Fibroblast of lung (primary cell): Measurements from ENCODE around the gene GABBR2. TPM values are rescaled to one million over a fixed set of nuclear protein-coding genes. Genes with fewer than 3 reads are reported as not detected.

Source experiments
- DNase-seq, 2 donors: peaks; one replicate each; pipeline versions ENCODE4 v3.0.0 to v3.0.0-alpha.2; 2010; ENCODE audit warnings: low read depth in 2 of 2
- H2AFZ ChIP-seq: 2 replicates; pipeline ENCODE4 v1.5.1; 2012; ENCODE audit warnings: low read length, control low read depth, inconsistent platforms
- H3K27ac ChIP-seq: 2 replicates; pipeline ENCODE4 v1.5.1; 2011; ENCODE audit warnings: low read length, control low read depth; ENCODE audit not compliant: insufficient read depth
- H3K27me3 ChIP-seq: 2 replicates; pipeline ENCODE4 v1.5.1; 2011; ENCODE audit warnings: mild to moderate bottlenecking, low read length; ENCODE audit not compliant: control insufficient read depth, insufficient read depth
- H3K36me3 ChIP-seq: 2 replicates; pipeline ENCODE4 v1.5.1; 2011; ENCODE audit warnings: low read length; ENCODE audit not compliant: control insufficient read depth, insufficient read depth
- H3K4me1 ChIP-seq: 2 replicates; pipeline ENCODE4 v1.5.1; 2011; ENCODE audit warnings: low read length; ENCODE audit not compliant: control insufficient read depth, insufficient read depth; ENCODE audit errors: extremely low read depth
- H3K4me2 ChIP-seq: 2 replicates; pipeline ENCODE4 v1.5.1; 2011; ENCODE audit warnings: low read length, control low read depth; ENCODE audit not compliant: insufficient read depth; ENCODE audit errors: extremely low read depth
- H3K4me3 ChIP-seq, 4 experiments: fragments of 200-600 bp in 1 of 4; sonication (generic) in 1 of 4; replicated peaks in 1 of 4; 2 replicates each; pipeline ENCODE4 v1.5.1; 2011 to 2016; ENCODE audit warnings: low read length in 4 of 4, low read depth in 3 of 4, mild to moderate bottlenecking in 3 of 4, control low read depth in 2 of 4, inconsistent platforms in 1 of 4, mixed read lengths in 1 of 4; ENCODE audit not compliant: insufficient read depth in 1 of 4; ENCODE audit errors: control extremely low read depth in 1 of 4
- H3K79me2 ChIP-seq: 2 replicates; pipeline ENCODE4 v1.5.1; 2012; ENCODE audit warnings: mild to moderate bottlenecking, low read length, inconsistent platforms; ENCODE audit not compliant: control insufficient read depth, insufficient read depth
- H3K9ac ChIP-seq: 2 replicates; pipeline ENCODE4 v1.5.1; 2011; ENCODE audit warnings: mild to moderate bottlenecking, low read length, control low read depth; ENCODE audit not compliant: insufficient read depth
- H3K9me3 ChIP-seq: 2 replicates; pipeline ENCODE4 v1.5.1; 2012; ENCODE audit warnings: low read depth, low read length; ENCODE audit not compliant: control insufficient read depth, insufficient read depth
- H4K20me1 ChIP-seq: 2 replicates; pipeline ENCODE4 v1.5.1; 2011; ENCODE audit warnings: low read length; ENCODE audit not compliant: control insufficient read depth, insufficient read depth; ENCODE audit errors: extremely low read depth
- CTCF ChIP-seq, 2 donors: IDR thresholded peaks in 1 of 2; conservative IDR thresholded peaks in 1 of 2; 1 replicate in 1 of 2; 2 replicates in 1 of 2; pipeline ENCODE4 v1.5.1; 2011 to 2012; ENCODE audit warnings: low read length in 2 of 2, control low read depth in 1 of 2, inconsistent platforms in 1 of 2, low read depth in 1 of 2, mild to moderate bottlenecking in 1 of 2
- EZH2 ChIP-seq: IDR thresholded peaks from 2 replicates; pipeline ENCODE4 v1.5.1; 2012; ENCODE audit warnings: low read length, control low read depth, mild to moderate bottlenecking; ENCODE audit errors: missing control alignments
- polyA plus RNA-seq, 2 donors: library from polyadenylated mRNA; depleted of rRNA in 1 of 2; stranded (reverse) in 1 of 2; unstranded in 1 of 2; fragments of >200 nt; gene quantifications; 2 replicates each; pipeline ENCODE4 v1.2.1, GENCODE V29; 2011 to 2012; ENCODE audit warnings: missing spikeins in 1 of 2
- total RNA-seq: library from RNA; depleted of rRNA; stranded (reverse); fragments of >200 nt; gene quantifications from 2 replicates; pipeline ENCODE4 v1.2.1, GENCODE V29; 2014

Gene GABBR2
- total and polyA plus RNA-seq, 2 donors (not counting 1 experiment from before 2014, with no cell fraction given) = 0.32 to 0.33 TPM

GRCh38 chr9:98264516-98264915 lies 444.2 kb downstream of the GABBR2 start:
- Histone ChIP-seq H3K9me3 (no peaks in the 10 kb centered on the region), H3K4me1 (peaks cover 3% of the 10 kb centered on the region), H3K27ac (no peak overlapping the region), H2AFZ (no peak overlapping the region), H3K9ac (no peak overlapping the region), H3K27me3 (no peaks in the 10 kb centered on the region), H3K4me3 (no peak overlapping the region), H4K20me1 (no peaks in the 10 kb centered on the region), H3K36me3 (no peaks in the 10 kb centered on the region), H3K79me2 (no peaks in the 10 kb centered on the region), H3K4me2 (no peak overlapping the region)
- no peak for TF ChIP-seq EZH2
- no peak for DNase-seq

- Histone ChIP-seq H3K79me2 (no peaks in the 10 kb centered on the region), H3K9me3 (no peaks in the 10 kb centered on the region), H4K20me1 (no peaks in the 10 kb centered on the region), H3K4me2 (no peak overlapping the region), H3K36me3 (no peaks in the 10 kb centered on the region), H3K4me1 (peaks cover 3% of the 10 kb centered on the region), H3K27me3 (no peaks in the 10 kb centered on the region), H3K27ac (no peak overlapping the region), H3K4me3 (no peak overlapping the region), H2AFZ (no peak overlapping the region), H3K9ac (no peak overlapping the region)
- peak; percentile 63 to 86 for DNase-seq
- TF ChIP-seq EZH2 (no peak), CTCF (conservative IDR thresholded peaks at IDR 0.05 in 1 of 2, IDR thresholded peaks at IDR 0.05 in 1 of 2; ENCODE audit: low read depth in 1 of 2, low read length in 2 of 2) (peak; percentile 98 to 100)
Measured at GRCh38 chr9:98263482-98264357, 445.0 kb downstream of the GABBR2 start.

- no peaks in the 10 kb centered on the region for H3K79me2 ChIP-seq
- DNase-seq = no peak
- H3K9me3 ChIP-seq = no peaks in the 10 kb centered on the region
- no peak overlapping the region for H3K9ac ChIP-seq
- H3K4me2 ChIP-seq = no peak overlapping the region
- no peaks in the 10 kb centered on the region for H4K20me1 ChIP-seq
- peaks cover 3% of the 10 kb centered on the region for H3K4me1 ChIP-seq
- no peak overlapping the region for H2AFZ ChIP-seq
- no peak for TF ChIP-seq CTCF (conservative IDR thresholded peaks at IDR 0.05 in 1 of 2, IDR thresholded peaks at IDR 0.05 in 1 of 2; ENCODE audit: low read depth in 1 of 2, low read length in 2 of 2)
- TF ChIP-seq EZH2 = no peak
- H3K27ac ChIP-seq = no peak overlapping the region
- no peaks in the 10 kb centered on the region for H3K36me3 ChIP-seq
- no peaks in the 10 kb centered on the region for H3K27me3 ChIP-seq
- no peak overlapping the region for H3K4me3 ChIP-seq
Measured at GRCh38 chr9:98263080-98263479, 445.7 kb downstream of the GABBR2 start.
